NK-92 treated with Interleukin-12 subunit alpha and Interleukin-12 subunit beta, amount 100 ng/mL, for 24 hours (cell line): ENCODE results near the gene ATP11A.

Experiments used
- DNase-seq: peaks from one replicate; lab custom pipeline; 2025; lab: John Stamatoyannopoulos, UW

ATP11A gene

GRCh38 chr13:112821340-112822055 lies 131.7 kb downstream of the ATP11A start:
- no peak for DNase-seq

- no peak for DNase-seq
Measured at GRCh38 chr13:112822851-112823250, 133.0 kb downstream of the ATP11A start.

GRCh38 chr13:112824429-112824828 lies 134.6 kb downstream of the ATP11A start:
- no peak for DNase-seq

GRCh38 chr13:112825071-112825470 lies 135.2 kb downstream of the ATP11A start:
- DNase-seq: no peak

GRCh38 chr13:112825875-112826274 lies 136.0 kb downstream of the ATP11A start:
- no peak for DNase-seq

- no peak for DNase-seq
Measured at GRCh38 chr13:112826565-112826964, 136.7 kb downstream of the ATP11A start.

GRCh38 chr13:112828082-112828699 lies 138.4 kb downstream of the ATP11A start:
- DNase-seq: no peak

GRCh38 chr13:112828756-112829155 lies 138.9 kb downstream of the ATP11A start:
- DNase-seq: no peak

- no peak for DNase-seq
Measured at GRCh38 chr13:112831196-112831595, 141.4 kb downstream of the ATP11A start.

GRCh38 chr13:112831801-112832200 lies 142.0 kb downstream of the ATP11A start:
- DNase-seq: no peak

- no peak for DNase-seq
Measured at GRCh38 chr13:112832811-112833210, 143.0 kb downstream of the ATP11A start.

- DNase-seq: no peak
Measured at GRCh38 chr13:112833551-112834257, 143.9 kb downstream of the ATP11A start.

- DNase-seq: no peak
Measured at GRCh38 chr13:112835344-112835743, 145.5 kb downstream of the ATP11A start.

- DNase-seq: no peak
Measured at GRCh38 chr13:112835796-112836195, 146.0 kb downstream of the ATP11A start.

- no peak for DNase-seq
Measured at GRCh38 chr13:112836940-112837339, 147.1 kb downstream of the ATP11A start.

- DNase-seq: no peak
Measured at GRCh38 chr13:112837371-112838037, 147.7 kb downstream of the ATP11A start.

- DNase-seq: no peak
Measured at GRCh38 chr13:112838038-112838841, 148.4 kb downstream of the ATP11A start.

GRCh38 chr13:112838842-112839117 lies 148.9 kb downstream of the ATP11A start:
- DNase-seq: no peak

- DNase-seq: no peak
Measured at GRCh38 chr13:112839356-112840105, 149.7 kb downstream of the ATP11A start.

GRCh38 chr13:112840472-112841302 lies 150.8 kb downstream of the ATP11A start:
- no peak for DNase-seq
